Endothelial cell of umbilical vein (primary cell): ENCODE data around the gene ITGB8. TPM values are rescaled to one million over a fixed set of nuclear protein-coding genes. Genes with fewer than 3 reads are reported as not detected.

Source experiments
- BruUV-seq: library from RNA; stranded (reverse); fragments of 400-500 nt; replicated peaks from 2 replicates; lab custom pipeline; 2021; lab: Mats Ljungman, UMichigan
- CTCF ChIA-PET: fragments of 300-600, 350-600 bp; sonication (Branson Sonifier 250); formaldehyde crosslinking; loops from one replicate; lab custom pipeline; 2021; ENCODE audit warnings: antibody characterized with exemption, inconsistent platforms; lab: Charles Lee
- POLR2A ChIA-PET: fragments of 300-600, 350-600 bp; sonication (Branson Sonifier 250); formaldehyde crosslinking; loops from one replicate; lab custom pipeline; 2021; ENCODE audit warnings: antibody characterized with exemption, inconsistent platforms; lab: Charles Lee
- DNase-seq: peaks from one replicate; pipeline ENCODE4 v3.0.0-alpha.2; 2011; ENCODE audit warnings: low read depth, low spot score
- FAIRE-seq: peaks from 2 replicates; lab custom pipeline; 2011; peaks lifted over from hg19 to GRCh38; lab: Jason Lieb, UNC
- H2AFZ ChIP-seq: 2 replicates; pipeline ENCODE4 v1.6.0; 2012; ENCODE audit warnings: low read depth, low read length, control low read depth, inconsistent platforms
- H3K27ac ChIP-seq: 2 replicates; pipeline ENCODE4 v1.5.1; 2011; ENCODE audit warnings: low read depth, mild to moderate bottlenecking, control low read depth, low read length, moderate library complexity; ENCODE audit not compliant: insufficient read depth
- H3K27me3 ChIP-seq, 2 experiments: 2 replicates each; pipeline versions ENCODE4 v1.6.0 to v1.6.1; 2011; ENCODE audit warnings: low read length in 2 of 2, mixed read lengths in 1 of 2; ENCODE audit not compliant: control insufficient read depth in 2 of 2, insufficient read depth in 2 of 2
- H3K36me3 ChIP-seq, 2 experiments: 2 replicates in 1 of 2; 3 replicates in 1 of 2; pipeline ENCODE4 v1.5.1; 2011; ENCODE audit warnings: low read length in 2 of 2, mild to moderate bottlenecking in 1 of 2, moderate library complexity in 1 of 2; ENCODE audit not compliant: control insufficient read depth in 2 of 2, insufficient read depth in 2 of 2; ENCODE audit errors: extremely low read depth in 1 of 2
- H3K4me1 ChIP-seq: 3 replicates; pipeline ENCODE4 v1.5.1; 2011; ENCODE audit warnings: mild to moderate bottlenecking, low read length; ENCODE audit not compliant: control insufficient read depth, insufficient read depth; ENCODE audit errors: extremely low read depth
- H3K4me2 ChIP-seq: 2 replicates; pipeline ENCODE4 v1.6.1; 2011; ENCODE audit warnings: low read length, control low read depth, mixed read lengths; ENCODE audit not compliant: insufficient read depth
- H3K4me3 ChIP-seq, 3 experiments: fragments of 200-600 bp in 1 of 3; sonication (generic), shearing (Covaris generic) in 1 of 3; replicated peaks in 1 of 3; 2 replicates each; pipeline ENCODE4 v1.5.1; 2011 to 2016; ENCODE audit warnings: control low read depth in 3 of 3, low read length in 3 of 3, mild to moderate bottlenecking in 2 of 3, inconsistent platforms in 1 of 3, low read depth in 1 of 3, moderate library complexity in 1 of 3; ENCODE audit not compliant: insufficient read depth in 1 of 3
- H3K79me2 ChIP-seq: 2 replicates; pipeline ENCODE4 v1.6.0; 2012; ENCODE audit warnings: low read length, inconsistent platforms; ENCODE audit not compliant: control insufficient read depth, insufficient read depth
- H3K9ac ChIP-seq: replicated peaks from 2 replicates; pipeline ENCODE3; 2011; ENCODE audit warnings: low read length, control low read depth; ENCODE audit not compliant: insufficient read depth; ENCODE audit errors: extremely low read depth
- H3K9me1 ChIP-seq: replicated peaks from 3 replicates; pipeline ENCODE4 v1.6.0; 2011; ENCODE audit warnings: mild to moderate bottlenecking, low read length; ENCODE audit not compliant: control insufficient read depth, insufficient read depth; ENCODE audit errors: extremely low read depth
- H3K9me3 ChIP-seq: replicated peaks from 2 replicates; pipeline ENCODE4 v1.5.1; 2012; ENCODE audit warnings: low read length, inconsistent platforms; ENCODE audit not compliant: control insufficient read depth, insufficient read depth
- H4K20me1 ChIP-seq: replicated peaks from 2 replicates; pipeline ENCODE3; 2011; ENCODE audit warnings: mild to moderate bottlenecking, low read length; ENCODE audit not compliant: control insufficient read depth, insufficient read depth; ENCODE audit errors: extremely low read depth
- CTCF ChIP-seq, 2 donors: IDR thresholded peaks; 1 replicate in 1 of 2; 2 replicates in 1 of 2; pipeline ENCODE4 v1.5.1; 2011; ENCODE audit warnings: low read length in 2 of 2, mild to moderate bottlenecking in 2 of 2, moderate library complexity in 2 of 2, control low read depth in 1 of 2, inconsistent platforms in 1 of 2, low read depth in 1 of 2; ENCODE audit not compliant: insufficient read depth in 1 of 2; ENCODE audit errors: extremely low read depth in 1 of 2
- FOS ChIP-seq: IDR thresholded peaks from 2 replicates; pipeline ENCODE4 v1.6.1; 2011; ENCODE audit warnings: mild to moderate bottlenecking, low read length, moderate library complexity, borderline replicate concordance; ENCODE audit not compliant: insufficient read depth
- GATA2 ChIP-seq: IDR thresholded peaks from 2 replicates; pipeline ENCODE4 v1.7.0; 2011; ENCODE audit warnings: low read depth, mild to moderate bottlenecking, moderate library complexity, mixed read lengths, low read length; ENCODE audit not compliant: insufficient read length, insufficient read depth
- JUN ChIP-seq: IDR thresholded peaks from 2 replicates; pipeline ENCODE4 v1.6.1; 2011; ENCODE audit warnings: borderline replicate concordance, low read depth; ENCODE audit not compliant: insufficient read length, insufficient read depth
- MAX ChIP-seq: IDR thresholded peaks from 2 replicates; pipeline ENCODE4 v1.6.1; 2011; ENCODE audit not compliant: insufficient read depth, insufficient read length
- MYC ChIP-seq: IDR thresholded peaks from one replicate; pipeline ENCODE4 v1.6.1; 2011; ENCODE audit warnings: mild to moderate bottlenecking, low read depth, low read length
- POLR2AphosphoS5 ChIP-seq: IDR thresholded peaks from 2 replicates; pipeline ENCODE4 v1.6.1; 2012; ENCODE audit warnings: low read depth, mild to moderate bottlenecking, control low read depth, low read length, moderate library complexity; ENCODE audit not compliant: insufficient read depth
- dilution Hi-C: fragments of 300-500 bp; cut with MboI; formaldehyde crosslinking; loops from one replicate; pipeline ENCODE4 v1.15.0; 2019; ENCODE audit warnings: low sequenced_read_pairs; ENCODE audit not compliant: extremely low pct_ligation_motif_present
- intact Hi-C: fragments of 100-400 bp; cut with micrococcal nuclease; formaldehyde crosslinking; loops from one replicate; pipeline ENCODE4 v1.10.0; 2022
- polyA plus RNA-seq, 4 experiments: library from polyadenylated mRNA; depleted of rRNA in 3 of 4; stranded (reverse) in 3 of 4; unstranded in 1 of 4; fragments of >200 nt; gene quantifications; 2 replicates each; pipeline versions ENCODE4 v1.2.1 to v1.2.3, GENCODE V29; 2011 to 2012; ENCODE audit warnings: missing spikeins in 1 of 4
- total RNA-seq: library from RNA; stranded (reverse); gene quantifications from 2 replicates; pipeline ENCODE4 v1.2.3, GENCODE V29; 2021

The ITGB8 gene
- total and polyA plus RNA-seq, 2 donors (not counting 3 experiments of a cell fraction or from before 2014, with no cell fraction given) = 2.9 to 8.2 TPM

- no peak for FAIRE-seq
- Histone ChIP-seq H3K9me3 (no peaks in the 10 kb centered on the region), H3K27me3 (no peaks in the 10 kb centered on the region), H3K4me3 (no peak overlapping the region), H3K9ac (no peak overlapping the region), H3K4me2 (no peak overlapping the region), H2AFZ (no peak overlapping the region), H4K20me1 (no peaks in the 10 kb centered on the region), H3K36me3 (no peaks in the 10 kb centered on the region), H3K9me1 (no peaks in the 10 kb centered on the region), H3K27ac (no peak overlapping the region), H3K79me2 (no peaks in the 10 kb centered on the region), H3K4me1 (no peaks in the 10 kb centered on the region)
- dilution Hi-C loops (no loop called here), intact Hi-C loops (no loop called here)
- no peak for DNase-seq
- ChIA-PET POLR2A (no interaction called here), CTCF (interaction anchor here (1.1 kb wide), 2 partner anchors 10 to 20 kb away, joined by 3 to 4 read pairs; no protein-coding TSS in a partner anchor)
- TF ChIP-seq MYC = no peak
- no peak for TF ChIP-seq FOS
- TF ChIP-seq JUN = no peak
- no peak for TF ChIP-seq GATA2
- TF ChIP-seq MAX = no peak
- no peak for TF ChIP-seq POLR2AphosphoS5
- no peak for TF ChIP-seq CTCF (IDR thresholded peaks at IDR 0.05; ENCODE audit: extremely low read depth in 1 of 2, insufficient read depth in 1 of 2, low read depth in 1 of 2, low read length in 2 of 2)
- BruUV-seq = no TSS peak
Observed at GRCh38 chr7:20424500-20424899, 93.8 kb downstream of the ITGB8 start.
